SK-N-SH treated with all-trans-retinoic acid at 6 μM for 48 hours (cell line): ENCODE data around the gene HCRTR1.

Experiments
- ATAC-seq: fragments of 200-7000 bp; cut with Tn5 transposase; 3 replicates; pipeline ENCODE4 v1.9.1; 2020; ENCODE audit warnings: mild to moderate bottlenecking, moderate library complexity
- ARNTL ChIP-seq: fragments of 450-650 bp; formaldehyde crosslinking; IDR thresholded peaks from 2 replicates; pipeline ENCODE4 v1.5.0; 2020; ENCODE audit warnings: low read depth, mild to moderate bottlenecking, moderate library complexity, borderline replicate concordance
- BACH2 ChIP-seq: fragments of 250-450 bp; sonication (Bioruptor Pico); IDR thresholded peaks from 2 replicates; pipeline ENCODE4 v1.9.0; 2021; ENCODE audit warnings: mild to moderate bottlenecking, borderline replicate concordance
- ESRRG ChIP-seq: fragments of 250-450 bp; sonication (Bioruptor Pico); IDR thresholded peaks from 2 replicates; pipeline ENCODE4 v1.6.1; 2021; ENCODE audit warnings: mild to moderate bottlenecking
- GLIS3 ChIP-seq: fragments of 250-450 bp; sonication (Bioruptor Pico); IDR thresholded peaks from 2 replicates; pipeline ENCODE4 v1.5.0; 2020; ENCODE audit warnings: mild to moderate bottlenecking, moderate library complexity
- OSR1 ChIP-seq: fragments of 250-450 bp; sonication (Bioruptor Pico); IDR thresholded peaks from 2 replicates; pipeline ENCODE4 v1.8.0; 2022; ENCODE audit warnings: moderate library complexity, mild to moderate bottlenecking, inconsistent platforms
- PPARA ChIP-seq: fragments of 250-450 bp; sonication (Bioruptor Pico); IDR thresholded peaks from 2 replicates; pipeline ENCODE4 v1.5.0; 2020; ENCODE audit warnings: mild to moderate bottlenecking, borderline replicate concordance
- RARB ChIP-seq: fragments of 250-450 bp; sonication (Bioruptor Pico); IDR thresholded peaks from 2 replicates; pipeline ENCODE4 v1.8.0; 2021; ENCODE audit warnings: mild to moderate bottlenecking, moderate library complexity
- SNAI2 ChIP-seq: fragments of 250-450 bp; sonication (Bioruptor Pico); IDR thresholded peaks from 2 replicates; pipeline ENCODE4 v1.5.0; 2020; ENCODE audit warnings: mild to moderate bottlenecking, moderate library complexity
- TCF4 ChIP-seq: fragments of 250-450 bp; sonication (Bioruptor Pico); IDR thresholded peaks from 2 replicates; pipeline ENCODE4 v1.8.0; 2021; ENCODE audit warnings: mild to moderate bottlenecking, moderate library complexity, borderline replicate concordance
- TOX ChIP-seq: fragments of 250-450 bp; sonication (Bioruptor Pico); IDR thresholded peaks from 2 replicates; pipeline ENCODE4 v1.8.0; 2021; ENCODE audit warnings: mild to moderate bottlenecking, moderate library complexity, borderline replicate concordance
- ZC3H10 ChIP-seq: fragments of 250-450 bp; sonication (Bioruptor Pico); IDR thresholded peaks from 2 replicates; pipeline ENCODE4 v1.5.1; 2021; ENCODE audit warnings: mild to moderate bottlenecking, moderate library complexity
- ZFP3 ChIP-seq: fragments of 250-450 bp; sonication (Bioruptor Pico); IDR thresholded peaks from 2 replicates; pipeline ENCODE4 v1.5.0; 2020; ENCODE audit warnings: mild to moderate bottlenecking, moderate library complexity
- ZFP30 ChIP-seq: fragments of 450-650 bp; formaldehyde crosslinking; IDR thresholded peaks from 2 replicates; pipeline ENCODE4 v1.5.0; 2022; ENCODE audit warnings: mild to moderate bottlenecking, moderate library complexity
- ZNF565 ChIP-seq: fragments of 450-650 bp; formaldehyde crosslinking; conservative IDR thresholded peaks from 2 replicates; pipeline ENCODE4 v1.5.0; 2020; ENCODE audit warnings: low read depth, mild to moderate bottlenecking, moderate library complexity
- ZNF70 ChIP-seq: fragments of 450-650 bp; formaldehyde crosslinking; IDR thresholded peaks from 2 replicates; pipeline ENCODE4 v1.5.0; 2020; ENCODE audit warnings: mild to moderate bottlenecking, moderate library complexity
- ZNF8 ChIP-seq: fragments of 450-650 bp; formaldehyde crosslinking; IDR thresholded peaks from 2 replicates; pipeline ENCODE4 v1.5.0; 2020; ENCODE audit warnings: mild to moderate bottlenecking, moderate library complexity
- TF ChIP-seq, protein P1 (sequence below): fragments of 250-450 bp; sonication (Bioruptor Pico); IDR thresholded peaks from 2 replicates; pipeline ENCODE4 v1.5.1; 2020; ENCODE audit warnings: low read depth, mild to moderate bottlenecking, moderate library complexity
- TF ChIP-seq, protein P2 (sequence below): fragments of 250-450 bp; sonication (Bioruptor Pico); IDR thresholded peaks from 2 replicates; pipeline ENCODE4 v1.5.1; 2021; ENCODE audit warnings: mild to moderate bottlenecking, moderate library complexity
- TF ChIP-seq, protein P3 (sequence below): fragments of 250-450 bp; sonication (Bioruptor Pico); IDR thresholded peaks from 2 replicates; pipeline ENCODE4 v1.8.0; 2020; ENCODE audit warnings: mild to moderate bottlenecking, moderate library complexity, borderline replicate concordance
- TF ChIP-seq, protein P4 (sequence below): fragments of 250-450 bp; sonication (Bioruptor Pico); IDR thresholded peaks from 2 replicates; pipeline ENCODE4 v1.8.0; 2021; ENCODE audit warnings: low read depth, mild to moderate bottlenecking, moderate library complexity, borderline replicate concordance

Gene HCRTR1

DNA sequence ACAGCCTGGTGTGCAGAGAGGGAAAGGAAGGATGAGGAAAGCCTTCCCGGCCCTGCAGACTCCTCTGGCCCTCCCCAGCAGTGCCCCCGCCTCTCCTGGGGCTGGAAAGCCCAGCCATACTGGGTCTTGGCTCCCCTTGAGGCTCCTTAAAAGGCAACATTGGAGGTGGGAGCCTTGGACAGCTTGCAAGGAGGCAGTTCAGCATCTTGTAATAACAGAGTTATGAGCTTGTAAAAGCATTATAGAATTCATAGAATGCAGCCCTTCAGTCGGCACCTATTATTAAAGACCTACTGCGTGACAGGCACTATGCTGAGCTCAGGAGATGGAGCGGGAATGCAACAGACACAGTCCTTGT, 37.0 kb upstream of the HCRTR1 start:
- no peak for TF ChIP-seq PPARA (CRISPR knock-in tag)
- TF ChIP-seq, protein P1, sequence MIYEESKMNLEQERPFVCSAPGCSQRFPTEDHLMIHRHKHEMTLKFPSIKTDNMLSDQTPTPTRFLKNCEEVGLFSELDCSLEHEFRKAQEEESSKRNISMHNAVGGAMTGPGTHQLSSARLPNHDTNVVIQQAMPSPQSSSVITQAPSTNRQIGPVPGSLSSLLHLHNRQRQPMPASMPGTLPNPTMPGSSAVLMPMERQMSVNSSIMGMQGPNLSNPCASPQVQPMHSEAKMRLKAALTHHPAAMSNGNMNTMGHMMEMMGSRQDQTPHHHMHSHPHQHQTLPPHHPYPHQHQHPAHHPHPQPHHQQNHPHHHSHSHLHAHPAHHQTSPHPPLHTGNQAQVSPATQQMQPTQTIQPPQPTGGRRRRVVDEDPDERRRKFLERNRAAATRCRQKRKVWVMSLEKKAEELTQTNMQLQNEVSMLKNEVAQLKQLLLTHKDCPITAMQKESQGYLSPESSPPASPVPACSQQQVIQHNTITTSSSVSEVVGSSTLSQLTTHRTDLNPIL (CRISPR knock-in tag), result no peak
- TF ChIP-seq ZFP30 (CRISPR knock-in tag), result no peak
- TF ChIP-seq GLIS3 (CRISPR knock-in tag), result no peak
- no peak for TF ChIP-seq ZNF70
- no peak for TF ChIP-seq ESRRG (CRISPR knock-in tag)
- no peak for TF ChIP-seq RARB
- TF ChIP-seq ARNTL, result no peak
- TF ChIP-seq, protein P2, sequence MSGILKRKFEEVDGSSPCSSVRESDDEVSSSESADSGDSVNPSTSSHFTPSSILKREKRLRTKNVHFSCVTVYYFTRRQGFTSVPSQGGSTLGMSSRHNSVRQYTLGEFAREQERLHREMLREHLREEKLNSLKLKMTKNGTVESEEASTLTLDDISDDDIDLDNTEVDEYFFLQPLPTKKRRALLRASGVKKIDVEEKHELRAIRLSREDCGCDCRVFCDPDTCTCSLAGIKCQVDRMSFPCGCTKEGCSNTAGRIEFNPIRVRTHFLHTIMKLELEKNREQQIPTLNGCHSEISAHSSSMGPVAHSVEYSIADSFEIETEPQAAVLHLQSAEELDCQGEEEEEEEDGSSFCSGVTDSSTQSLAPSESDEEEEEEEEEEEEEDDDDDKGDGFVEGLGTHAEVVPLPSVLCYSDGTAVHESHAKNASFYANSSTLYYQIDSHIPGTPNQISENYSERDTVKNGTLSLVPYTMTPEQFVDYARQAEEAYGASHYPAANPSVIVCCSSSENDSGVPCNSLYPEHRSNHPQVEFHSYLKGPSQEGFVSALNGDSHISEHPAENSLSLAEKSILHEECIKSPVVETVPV (CRISPR knock-in tag), result no peak
- TF ChIP-seq, protein P3, sequence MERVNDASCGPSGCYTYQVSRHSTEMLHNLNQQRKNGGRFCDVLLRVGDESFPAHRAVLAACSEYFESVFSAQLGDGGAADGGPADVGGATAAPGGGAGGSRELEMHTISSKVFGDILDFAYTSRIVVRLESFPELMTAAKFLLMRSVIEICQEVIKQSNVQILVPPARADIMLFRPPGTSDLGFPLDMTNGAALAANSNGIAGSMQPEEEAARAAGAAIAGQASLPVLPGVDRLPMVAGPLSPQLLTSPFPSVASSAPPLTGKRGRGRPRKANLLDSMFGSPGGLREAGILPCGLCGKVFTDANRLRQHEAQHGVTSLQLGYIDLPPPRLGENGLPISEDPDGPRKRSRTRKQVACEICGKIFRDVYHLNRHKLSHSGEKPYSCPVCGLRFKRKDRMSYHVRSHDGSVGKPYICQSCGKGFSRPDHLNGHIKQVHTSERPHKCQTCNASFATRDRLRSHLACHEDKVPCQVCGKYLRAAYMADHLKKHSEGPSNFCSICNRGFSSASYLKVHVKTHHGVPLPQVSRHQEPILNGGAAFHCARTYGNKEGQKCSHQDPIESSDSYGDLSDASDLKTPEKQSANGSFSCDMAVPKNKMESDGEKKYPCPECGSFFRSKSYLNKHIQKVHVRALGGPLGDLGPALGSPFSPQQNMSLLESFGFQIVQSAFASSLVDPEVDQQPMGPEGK (CRISPR knock-in tag), result no peak
- no peak for TF ChIP-seq SNAI2 (CRISPR knock-in tag)
- TF ChIP-seq OSR1, result no peak
- TF ChIP-seq TCF4 (CRISPR knock-in tag), result no peak
- TF ChIP-seq ZNF565 (CRISPR knock-in tag), result no peak
- no peak for TF ChIP-seq TOX (CRISPR knock-in tag)
- no peak for TF ChIP-seq ZNF8

DNA sequence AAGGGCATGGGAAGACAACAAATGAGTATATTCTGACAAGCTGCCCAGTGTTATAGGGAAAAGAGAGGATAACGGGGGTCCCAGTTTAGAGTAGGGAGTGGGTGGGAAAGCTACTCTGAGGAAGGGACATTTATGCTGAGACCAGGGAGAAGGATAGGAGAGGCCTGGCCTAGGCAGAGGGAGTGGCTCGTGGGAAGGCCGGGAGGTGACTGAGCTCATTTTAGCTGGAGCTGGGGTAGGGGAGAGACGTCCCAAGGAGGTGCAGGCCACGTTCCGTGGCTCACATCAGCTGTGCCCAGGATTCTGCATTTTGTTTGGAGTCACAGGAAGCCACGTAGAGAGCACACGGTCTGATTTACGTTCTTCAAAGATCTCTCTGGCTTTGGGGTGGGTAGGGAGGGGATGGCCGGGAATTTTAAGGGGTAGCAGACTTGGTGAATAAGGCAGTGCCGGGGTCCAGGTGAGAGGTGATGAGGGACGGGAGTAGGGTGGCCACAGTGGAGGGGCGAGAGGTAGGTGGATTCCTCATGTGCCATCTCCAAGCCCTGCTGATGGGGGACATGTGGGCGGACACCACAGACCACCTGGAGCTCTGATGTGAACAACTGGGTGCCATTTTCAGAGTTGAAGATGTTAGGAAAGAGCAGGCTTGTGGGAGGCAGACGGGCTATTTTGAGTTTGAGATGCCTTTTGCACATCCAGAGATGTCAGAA, 36.4 kb upstream of the HCRTR1 start:
- ATAC-seq, result no peak
- TF ChIP-seq SNAI2 (CRISPR knock-in tag), result no peak
- TF ChIP-seq ZNF565 (CRISPR knock-in tag), result no peak
- no peak for TF ChIP-seq ZNF8
- no peak for TF ChIP-seq OSR1
- no peak for TF ChIP-seq ZC3H10 (CRISPR knock-in tag)
- TF ChIP-seq ZNF70, result no peak
- TF ChIP-seq TCF4 (CRISPR knock-in tag), result no peak
- TF ChIP-seq, protein P4, sequence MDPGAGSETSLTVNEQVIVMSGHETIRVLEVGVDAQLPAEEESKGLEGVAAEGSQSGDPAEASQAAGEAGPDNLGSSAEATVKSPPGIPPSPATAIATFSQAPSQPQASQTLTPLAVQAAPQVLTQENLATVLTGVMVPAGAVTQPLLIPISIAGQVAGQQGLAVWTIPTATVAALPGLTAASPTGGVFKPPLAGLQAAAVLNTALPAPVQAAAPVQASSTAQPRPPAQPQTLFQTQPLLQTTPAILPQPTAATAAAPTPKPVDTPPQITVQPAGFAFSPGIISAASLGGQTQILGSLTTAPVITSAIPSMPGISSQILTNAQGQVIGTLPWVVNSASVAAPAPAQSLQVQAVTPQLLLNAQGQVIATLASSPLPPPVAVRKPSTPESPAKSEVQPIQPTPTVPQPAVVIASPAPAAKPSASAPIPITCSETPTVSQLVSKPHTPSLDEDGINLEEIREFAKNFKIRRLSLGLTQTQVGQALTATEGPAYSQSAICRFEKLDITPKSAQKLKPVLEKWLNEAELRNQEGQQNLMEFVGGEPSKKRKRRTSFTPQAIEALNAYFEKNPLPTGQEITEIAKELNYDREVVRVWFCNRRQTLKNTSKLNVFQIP (CRISPR knock-in tag), result no peak
- TF ChIP-seq ARNTL, result no peak
- no peak for TF ChIP-seq TOX (CRISPR knock-in tag)
- TF ChIP-seq, protein P1 (CRISPR knock-in tag), result no peak
- no peak for TF ChIP-seq ZFP3 (CRISPR knock-in tag)
- no peak for TF ChIP-seq RARB
- TF ChIP-seq, all 23 proteins: peak for 0

More for the DNA sequence above, 37.0 kb upstream of the HCRTR1 start:
- ATAC-seq, result no peak

DNA sequence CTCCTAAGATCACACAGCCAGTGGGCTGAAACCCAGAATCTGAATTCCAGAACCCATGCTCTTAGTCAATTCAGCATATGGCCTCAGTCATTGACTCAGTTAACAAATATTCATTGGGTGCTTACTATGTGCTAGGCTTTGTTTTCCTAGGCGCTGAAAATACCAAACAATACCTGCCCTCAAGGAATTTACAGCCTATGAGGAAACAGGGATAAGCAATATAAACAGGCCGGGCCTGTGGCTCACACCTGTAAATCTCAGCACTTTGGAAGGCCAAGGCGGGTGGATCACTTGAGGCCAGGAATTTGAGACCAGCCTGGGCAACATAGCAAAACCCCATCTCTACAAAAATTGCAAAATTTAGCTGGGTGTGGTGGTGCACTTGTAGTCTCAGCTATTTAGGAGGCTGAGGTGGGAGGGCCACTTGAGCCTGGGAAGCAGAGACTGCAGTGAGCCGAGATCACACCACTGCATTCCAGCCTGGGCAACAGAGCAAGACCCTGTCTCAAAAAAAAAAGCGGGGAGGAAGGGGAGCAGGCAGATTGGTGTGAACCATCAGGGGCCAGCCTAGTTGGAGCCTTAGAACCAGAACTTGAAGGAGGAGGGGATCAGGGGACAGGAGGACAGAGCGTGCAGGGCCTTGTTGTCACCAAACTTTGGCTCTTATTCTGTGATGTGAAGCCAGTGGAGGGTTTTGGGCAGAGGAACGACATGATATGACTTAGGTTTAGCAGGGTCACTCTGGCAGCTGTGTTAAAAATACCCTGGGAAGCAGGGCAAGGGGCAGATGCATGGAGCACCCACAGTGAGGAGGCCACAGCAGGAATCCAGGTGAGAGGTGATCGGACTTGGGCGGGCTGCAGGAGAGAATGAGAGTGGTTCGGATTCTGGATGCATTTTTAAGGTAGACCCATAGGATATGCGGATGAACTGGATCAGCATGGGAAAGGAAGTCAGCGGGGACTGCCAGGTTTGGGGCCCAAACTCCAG, 35.4 kb upstream of the HCRTR1 start:
- TF ChIP-seq ESRRG (CRISPR knock-in tag) (no peak), GLIS3 (CRISPR knock-in tag) (no peak), ZNF565 (CRISPR knock-in tag) (no peak), SNAI2 (CRISPR knock-in tag) (no peak), BACH2 (CRISPR knock-in tag) (no peak), ZC3H10 (CRISPR knock-in tag) (no peak), TCF4 (CRISPR knock-in tag) (no peak), ZFP30 (CRISPR knock-in tag) (no peak), ZNF70 (no peak)
- ATAC-seq, result no peak
